K562 (cell line): Measurements from ENCODE around the gene LAMB3. TPM values are rescaled to one million over a fixed set of nuclear protein-coding genes. Genes with fewer than 3 reads are reported as not detected.

Source experiments
- DIDO1 ChIP-seq: fragments of 450-650 bp; IDR thresholded peaks from 2 replicates; pipeline ENCODE4 v1.6.1; 2016; ENCODE audit warnings: low read depth, missing biosample characterization, missing genetic modification characterization
- E2F8 ChIP-seq: fragments of 450-650 bp; IDR thresholded peaks from 2 replicates; pipeline ENCODE4 v1.7.1; 2018; ENCODE audit warnings: mild to moderate bottlenecking, low read depth; ENCODE audit not compliant: partially characterized antibody
- EP300 ChIP-seq: IDR thresholded peaks from 2 replicates; pipeline ENCODE4 v1.6.1; 2012; ENCODE audit warnings: low read length, improper control_type of control experiment
- FOXA1 ChIP-seq: fragments of 450-650 bp; IDR thresholded peaks from 2 replicates; pipeline ENCODE4 v1.6.1; 2016; ENCODE audit warnings: mild to moderate bottlenecking, borderline replicate concordance
- GABPA ChIP-seq: fragments of 200-800 bp; sonication (Bioruptor generic); conservative IDR thresholded peaks from 2 replicates; pipeline ENCODE4 v1.6.1; 2016; ENCODE audit warnings: low read depth, missing genetic modification characterization, missing compliant biosample characterization
- GTF2F1 ChIP-seq: IDR thresholded peaks from 2 replicates; pipeline ENCODE4 v1.6.1; 2011; ENCODE audit warnings: low read depth, low read length, improper control_type of control experiment
- HES1 ChIP-seq: fragments of 450-650 bp; IDR thresholded peaks from 2 replicates; pipeline ENCODE4 v1.6.1; 2016; ENCODE audit warnings: low read depth, mild to moderate bottlenecking, moderate library complexity
- HNRNPUL1 ChIP-seq: fragments of 200-400 bp; formaldehyde crosslinking; IDR thresholded peaks from 2 replicates; pipeline ENCODE4 v1.6.1; 2017; ENCODE audit warnings: low read length
- MAFF ChIP-seq: IDR thresholded peaks from 2 replicates; pipeline ENCODE4 v1.6.1; 2012; ENCODE audit warnings: low read length, improper control_type of control experiment
- MEIS2 ChIP-seq: fragments of 450-650 bp; IDR thresholded peaks from 2 replicates; pipeline ENCODE4 v1.6.1; 2014; ENCODE audit warnings: mild to moderate bottlenecking; ENCODE audit not compliant: partially characterized antibody
- NCOR1 ChIP-seq: fragments of 450-650 bp; IDR thresholded peaks from 2 replicates; pipeline ENCODE4 v1.6.1; 2016; ENCODE audit warnings: mild to moderate bottlenecking, moderate library complexity
- PTRF ChIP-seq: fragments of 450-650 bp; IDR thresholded peaks from 2 replicates; pipeline ENCODE4 v1.6.1; 2016; ENCODE audit warnings: mild to moderate bottlenecking, missing genetic modification characterization, missing compliant biosample characterization
- RBBP5 ChIP-seq: fragments of 200-600 bp; sonication (generic); IDR thresholded peaks from 2 replicates; pipeline ENCODE4 v1.6.1; 2012; ENCODE audit warnings: borderline replicate concordance, mild to moderate bottlenecking, low read length, control low read depth, inconsistent platforms; ENCODE audit not compliant: insufficient read depth, poor library complexity, severe bottlenecking
- TAF1 ChIP-seq: IDR thresholded peaks from 2 replicates; pipeline ENCODE4 v1.6.1; 2011; ENCODE audit warnings: mild to moderate bottlenecking, low read length, moderate library complexity; ENCODE audit not compliant: insufficient read depth, control insufficient read depth, severe bottlenecking; ENCODE audit errors: extremely low read depth
- TBL1XR1 ChIP-seq, 2 experiments: IDR thresholded peaks; 2 replicates each; pipeline ENCODE4 v1.6.1; 2012; ENCODE audit warnings: improper control_type of control experiment in 2 of 2, low read length in 2 of 2, mild to moderate bottlenecking in 1 of 2
- TRIM24 ChIP-seq, 2 experiments: fragments of 450-650 bp; IDR thresholded peaks; 2 replicates each; pipeline ENCODE4 v1.6.1; 2016
- ZBTB12 ChIP-seq: fragments of 250-450 bp; sonication (Bioruptor Pico); IDR thresholded peaks from 2 replicates; pipeline ENCODE4 v1.4.0; 2020
- ZBTB17 ChIP-seq: fragments of 450-650 bp; formaldehyde crosslinking; IDR thresholded peaks from 2 replicates; pipeline ENCODE4 v1.4.0; 2020; ENCODE audit warnings: mild to moderate bottlenecking
- ZBTB8A ChIP-seq: fragments of 450-650 bp; IDR thresholded peaks from 2 replicates; pipeline ENCODE4 v1.6.1; 2018; ENCODE audit warnings: mild to moderate bottlenecking, moderate library complexity; ENCODE audit not compliant: partially characterized antibody
- ZNF384 ChIP-seq: IDR thresholded peaks from 2 replicates; pipeline ENCODE4 v1.6.1; 2012; ENCODE audit warnings: low read depth, low read length, improper control_type of control experiment
- ZNF507 ChIP-seq: conservative IDR thresholded peaks from 2 replicates; pipeline ENCODE4 v1.6.1; 2017; ENCODE audit warnings: missing genetic modification characterization, missing compliant biosample characterization
- ZNF707 ChIP-seq: fragments of 250-450 bp; sonication (Bioruptor Pico); conservative IDR thresholded peaks from 2 replicates; pipeline ENCODE4 v1.8.0; 2022; ENCODE audit warnings: inconsistent platforms, mild to moderate bottlenecking, moderate library complexity
- ZNF740 ChIP-seq, 3 experiments: fragments of 200-800 bp in 1 of 3; sonication (Bioruptor generic) in 1 of 3; sonication (generic) in 1 of 3; formaldehyde crosslinking in 1 of 3; IDR thresholded peaks; 2 replicates each; pipeline versions ENCODE4 v1.6.1 to v1.8.0; 2016 to 2022; ENCODE audit warnings: mild to moderate bottlenecking in 2 of 3, missing compliant biosample characterization in 2 of 3, missing genetic modification characterization in 2 of 3, missing genetic modification reagents in 1 of 3
- polyA plus RNA-seq, 8 experiments: library from polyadenylated mRNA; depleted of rRNA in 4 of 8; stranded (reverse) in 5 of 8; unstranded in 3 of 8; fragments of >200 nt; fragmentation: Nextera tagmentation in 2 of 8; fragmentation: Illumina TruSeq in 1 of 8; extraction: Ambion mirVana in 2 of 8; extraction: Trizol in 1 of 8; gene quantifications; 2 replicates each; pipeline versions ENCODE4 v1.2.1 to v1.2.3, GENCODE V29; 2011 to 2014; ENCODE audit warnings: inconsistent platforms in 1 of 8, missing spikeins in 1 of 8
- total RNA-seq, 7 experiments: library from RNA; depleted of rRNA in 6 of 7; stranded (reverse); fragments of >200 nt in 6 of 7; fragmentation: Illumina TruSeq in 2 of 7; extraction: Trizol in 2 of 7; gene quantifications; 2 replicates each; pipeline versions ENCODE4 v1.2.1 to v1.2.3, GENCODE V29; 2011 to 2021; ENCODE audit warnings: low replicate concordance in 1 of 7

Gene LAMB3
- total and polyA plus RNA-seq, 9 of the 15 experiments (the other 6 are each of a cell fraction or from before 2014, with no cell fraction given): 0.08 to 1.3 (median 0.91) TPM

GRCh38 chr1:209648931-209649776 lies 3.1 kb downstream of the LAMB3 start (continued):
- TF ChIP-seq E2F8: no peak
- TF ChIP-seq DIDO1 (tag): no peak
- TF ChIP-seq NCOR1: no peak
- no peak for TF ChIP-seq GTF2F1
- no peak for TF ChIP-seq ZBTB12
- TF ChIP-seq FOXA1: no peak
- TF ChIP-seq TRIM24 (IDR thresholded peaks at IDR 0.05): peak in 1 of 2 experiments; percentile 24; a peak in 1 of 4 replicates
- TF ChIP-seq GABPA (tag): peak; percentile 38; the same call in 1 of the 2 replicates
- TF ChIP-seq RBBP5: no peak
- no peak for TF ChIP-seq ZBTB8A
- peak; percentile 23 for TF ChIP-seq MEIS2
- no peak for TF ChIP-seq ZNF507 (tag)
- no peak for TF ChIP-seq ZNF707 (CRISPR knock-in tag)
- no peak for TF ChIP-seq MAFF
- TF ChIP-seq PTRF (tag): no peak
- no peak for TF ChIP-seq HES1
- TF ChIP-seq HNRNPUL1: no peak
- TF ChIP-seq ZNF740 (CRISPR knock-in tag; IDR thresholded peaks at IDR 0.05): no peak
- no peak for TF ChIP-seq ZNF740 (tag; IDR thresholded peaks at IDR 0.05)
- TF ChIP-seq ZBTB17 (CRISPR knock-in tag): no peak
- TF ChIP-seq EP300: peak; percentile 44; the same call in 1 of the 2 replicates
- TF ChIP-seq TAF1: no peak
- no peak for TF ChIP-seq TBL1XR1 (IDR thresholded peaks at IDR 0.05; ENCODE audit: low read length in 2 of 2)
- no peak for TF ChIP-seq ZNF384
